ENCODE data around the gene MAFB. TPM values are rescaled to one million over a fixed set of nuclear protein-coding genes. Genes with fewer than 3 reads are reported as not detected.

MAFB gene
- polyA plus RNA-seq, 1 donor (not counting 4 experiments of a cell fraction or from before 2014, with no cell fraction given): 1.7 TPM

GRCh38 chr20:40676491-40677269, 12.4 kb downstream of the MAFB start:
- no peak overlapping the region for H3K4me3 ChIP-seq (ENCODE audit: control insufficient read depth in 2 of 3, extremely low read depth in 1 of 3, insufficient read depth in 2 of 3, low read depth in 1 of 3, low read length in 3 of 3)
- TF ChIP-seq CTCF (optimal IDR thresholded peaks at IDR 0.05 in 1 of 3, IDR thresholded peaks at IDR 0.05 in 1 of 3, conservative IDR thresholded peaks at IDR 0.05 in 1 of 3; ENCODE audit: extremely low read depth in 1 of 3, insufficient read depth in 2 of 3, low read length in 3 of 3): no peak
- TF ChIP-seq EZH2 (IDR thresholded peaks at IDR 0.05; ENCODE audit: low read length): no peak
- no peaks in the 10 kb centered on the region for H3K9me3 ChIP-seq (ENCODE audit: control insufficient read depth, low read depth, low read length)
- peaks cover 5% of the 10 kb centered on the region for H3K4me1 ChIP-seq (ENCODE audit: control insufficient read depth, extremely low read depth, insufficient read depth, low read length)
- H4K20me1 ChIP-seq (ENCODE audit: control insufficient read depth, extremely low read depth, insufficient read depth, low read length): no peaks in the 10 kb centered on the region
- H3K79me2 ChIP-seq (ENCODE audit: control insufficient read depth, insufficient read depth, low read length): no peaks in the 10 kb centered on the region
- dilution Hi-C loops (cut with MboI; ENCODE audit: extremely low pct_ligation_motif_present, low sequenced_read_pairs): no loop called here
- no peaks in the 10 kb centered on the region for H3K27me3 ChIP-seq (ENCODE audit: control insufficient read depth, extremely low read depth, insufficient read depth, low read length)
- no peak overlapping the region for H3K9ac ChIP-seq (ENCODE audit: control insufficient read depth, extremely low read depth, insufficient read depth, low read length)
- no peak overlapping the region for H3K27ac ChIP-seq (ENCODE audit: control insufficient read depth, insufficient read depth, low read length)
- DNase-seq (ENCODE audit: low read depth, low spot score) (no peak), FAIRE-seq (no peak)
- no peak overlapping the region for H3K4me2 ChIP-seq (ENCODE audit: control insufficient read depth, extremely low read depth, insufficient read depth, low read depth, low read length)
- no peaks in the 10 kb centered on the region for H3K36me3 ChIP-seq (ENCODE audit: control insufficient read depth in 2 of 2, extremely low read depth in 1 of 2, insufficient read depth in 2 of 2, low read length in 2 of 2)
- H2AFZ ChIP-seq (ENCODE audit: control insufficient read depth, low read length): no peak overlapping the region
- H3K9me1 ChIP-seq (ENCODE audit: control insufficient read depth, extremely low read depth, insufficient read depth, low read length): no peaks in the 10 kb centered on the region

- no peak for FAIRE-seq
- dilution Hi-C loops (cut with MboI; ENCODE audit: extremely low pct_ligation_motif_present, low sequenced_read_pairs): no loop called here
Observed at GRCh38 chr20:40675599-40676221, 13.3 kb downstream of the MAFB start.

More at GRCh38 chr20:40675599-40676221, 13.3 kb downstream of the MAFB start:
- no peaks in the 10 kb centered on the region for H3K9me3 ChIP-seq (ENCODE audit: control insufficient read depth, low read depth, low read length)
- no peaks in the 10 kb centered on the region for H3K27me3 ChIP-seq (ENCODE audit: control insufficient read depth, extremely low read depth, insufficient read depth, low read length)
- H3K4me1 ChIP-seq (ENCODE audit: control insufficient read depth, extremely low read depth, insufficient read depth, low read length): peaks cover 5% of the 10 kb centered on the region
- no peaks in the 10 kb centered on the region for H3K9me1 ChIP-seq (ENCODE audit: control insufficient read depth, extremely low read depth, insufficient read depth, low read length)
- no peaks in the 10 kb centered on the region for H3K79me2 ChIP-seq (ENCODE audit: control insufficient read depth, insufficient read depth, low read length)
- no peak overlapping the region for H3K4me2 ChIP-seq (ENCODE audit: control insufficient read depth, extremely low read depth, insufficient read depth, low read depth, low read length)
- H2AFZ ChIP-seq (ENCODE audit: control insufficient read depth, low read length): no peak overlapping the region
- no peak overlapping the region for H3K4me3 ChIP-seq (ENCODE audit: control insufficient read depth in 2 of 3, extremely low read depth in 1 of 3, insufficient read depth in 2 of 3, low read depth in 1 of 3, low read length in 3 of 3)
- no peak overlapping the region for H3K9ac ChIP-seq (ENCODE audit: control insufficient read depth, extremely low read depth, insufficient read depth, low read length)
- TF ChIP-seq CTCF (optimal IDR thresholded peaks at IDR 0.05 in 1 of 3, IDR thresholded peaks at IDR 0.05 in 1 of 3, conservative IDR thresholded peaks at IDR 0.05 in 1 of 3; ENCODE audit: extremely low read depth in 1 of 3, insufficient read depth in 2 of 3, low read length in 3 of 3) (no peak), EZH2 (IDR thresholded peaks at IDR 0.05; ENCODE audit: low read length) (no peak)
- no peaks in the 10 kb centered on the region for H4K20me1 ChIP-seq (ENCODE audit: control insufficient read depth, extremely low read depth, insufficient read depth, low read length)
- H3K27ac ChIP-seq (ENCODE audit: control insufficient read depth, insufficient read depth, low read length): no peak overlapping the region
- no peaks in the 10 kb centered on the region for H3K36me3 ChIP-seq (ENCODE audit: control insufficient read depth in 2 of 2, extremely low read depth in 1 of 2, insufficient read depth in 2 of 2, low read length in 2 of 2)
- no peak for DNase-seq (ENCODE audit: low read depth, low spot score)
